ENCODE results near the gene MARK3. TPM values are rescaled to one million over a fixed set of nuclear protein-coding genes. Genes with fewer than 3 reads are reported as not detected.

Gene MARK3
- total and polyA plus RNA-seq, 10 of the 15 experiments (the other 5 are each of a cell fraction or from before 2014, with no cell fraction given), result 10.7 to 75.1 (median 41.4) TPM

GRCh38 chr14:103449634-103450161, 64.5 kb downstream of the MARK3 start:
- intact Hi-C loops (cut with micrococcal nuclease; ENCODE audit: unreplicated experiment), result no loop called here
- Histone ChIP-seq H3K4me2 (ENCODE audit: control insufficient read depth, insufficient read depth) (no peak overlapping the region), H3K9me3 (replicated peaks; ENCODE audit: control insufficient read depth, insufficient read depth, low read length) (no peaks in the 10 kb centered on the region), H3K27me3 (replicated peaks in 1 of 2; ENCODE audit: control insufficient read depth in 2 of 2, insufficient read depth in 2 of 2, low read length in 1 of 2) (no peaks in the 10 kb centered on the region), H3K36me3 (ENCODE audit: control insufficient read depth in 2 of 2, insufficient read depth in 2 of 2, low read length in 1 of 2) (peaks cover 3 to 5% of the 10 kb centered on the region in 2 experiments), H3K27ac (ENCODE audit: control insufficient read depth, insufficient read depth) (no peak overlapping the region), H3K4me3 (no peak overlapping the region), H2AFZ (ENCODE audit: control insufficient read depth, low read depth, low read length) (no peak overlapping the region), H3K79me2 (ENCODE audit: control insufficient read depth, insufficient read depth, low read length) (peaks cover 5% of the 10 kb centered on the region), H3K9ac (ENCODE audit: control insufficient read depth, insufficient read depth, low read length) (no peak overlapping the region), H4K20me1 (ENCODE audit: control insufficient read depth, insufficient read depth) (no peaks in the 10 kb centered on the region; the same call in 1 of the 2 replicates), H3K4me1 (ENCODE audit: control insufficient read depth, insufficient read depth, low read length) (no peaks in the 10 kb centered on the region)
- no peak for DNase-seq (ENCODE audit: low read depth, low spot score)
- ChIA-PET SMC1A (ENCODE audit: uncharacterized antibody, unreplicated experiment) (interaction anchor here (1.0 to 2.9 kb wide), 5 partner anchors 10 to 71 kb away, joined by 3 to 12 read pairs (median 3); no protein-coding TSS in a partner anchor), POLR2A (no interaction called here), CTCF (no interaction called here), RAD21 (ENCODE audit: unreplicated experiment) (interaction anchor here (1.1 to 1.2 kb wide), 2 partner anchors 9 to 345 kb away, joined by 3 read pairs; no protein-coding TSS in a partner anchor)
- no peak for ATAC-seq
- in situ Hi-C loops (cut with MboI), result no loop called here
- FAIRE-seq, result no peak
- WGBS (ENCODE audit: insufficient coverage, insufficient replicate concordance, low lambda C conversion rate, missing lambda C conversion rate), result 97% methylated on average over 2 of the region's 2 CpGs
- no TSS peak for BruUV-seq (replicated peaks)
- no peak for TF ChIP-seq HDAC6 (IDR thresholded peaks at IDR 0.05; ENCODE audit: unreplicated experiment)
- no peak for TF ChIP-seq TBL1XR1 (IDR thresholded peaks at IDR 0.05; ENCODE audit: low read depth, low read length)
- TF ChIP-seq USF2 (IDR thresholded peaks at IDR 0.05; ENCODE audit: borderline replicate concordance, low read depth, low read length), result no peak
- no peak for TF ChIP-seq CTCF (IDR thresholded peaks at IDR 0.05 in 2 of 3, conservative IDR thresholded peaks at IDR 0.05 in 1 of 3; ENCODE audit: control insufficient read depth in 2 of 3, extremely low read depth in 1 of 3, insufficient read depth in 1 of 3, low read depth in 3 of 3, low read length in 3 of 3)
- TF ChIP-seq STAT1 (conservative IDR thresholded peaks at IDR 0.05), result no peak
- TF ChIP-seq ZNF207 (IDR thresholded peaks at IDR 0.05; ENCODE audit: borderline replicate concordance), result no peak
- no peak for TF ChIP-seq CHD2 (IDR thresholded peaks at IDR 0.05; ENCODE audit: borderline replicate concordance, low read depth, low read length)
- TF ChIP-seq PAX8 (IDR thresholded peaks at IDR 0.05), result no peak
- TF ChIP-seq ZNF274 (IDR thresholded peaks at IDR 0.05; ENCODE audit: insufficient read depth, insufficient read length), result no peak
- TF ChIP-seq RUNX3 (IDR thresholded peaks at IDR 0.05; ENCODE audit: low read length), result no peak
- no peak for TF ChIP-seq BCL3 (IDR thresholded peaks at IDR 0.05; ENCODE audit: borderline replicate concordance, insufficient read depth, low read depth, low read length, poor library complexity, severe bottlenecking)
- TF ChIP-seq ZNF592 (IDR thresholded peaks at IDR 0.05), result no peak
- TF ChIP-seq POU2F2 (IDR thresholded peaks at IDR 0.05; ENCODE audit: borderline replicate concordance, low read depth, low read length), result no peak
- TF ChIP-seq IRF5 (IDR thresholded peaks at IDR 0.05; ENCODE audit: borderline replicate concordance), result no peak

All from GM12878 (cell line).